Testis (tissue), 2 donors: ENCODE data around the gene ARFGAP3.

ENCODE experiments used
- CTCF ChIP-seq, 3 experiments: fragments of 450-650 bp in 2 of 3; fragments of 200-600 bp in 1 of 3; sonication (generic) in 1 of 3; IDR thresholded peaks; one replicate each; pipeline ENCODE4 v1.5.1; 2016 to 2019; ENCODE audit warnings: antibody characterized with exemption in 3 of 3, mild to moderate bottlenecking in 2 of 3, moderate library complexity in 1 of 3
- POLR2A ChIP-seq: fragments of 450-650 bp; IDR thresholded peaks from one replicate; pipeline ENCODE4 v1.6.1; 2017; ENCODE audit warnings: antibody characterized with exemption, mild to moderate bottlenecking, moderate library complexity

- no peak for TF ChIP-seq POLR2A
- TF ChIP-seq CTCF (IDR thresholded peaks at IDR 0.05) = no peak
Observed at GRCh38 chr22:42855721-42856120, 1.4 kb downstream of the ARFGAP3 start.
